WTC11 (cell line): ENCODE measurements around the gene SPAG5. TPM values are rescaled to one million over a fixed set of nuclear protein-coding genes. Genes with fewer than 3 reads are reported as not detected.

ENCODE experiments used
- ATAC-seq: fragments of 200-7000 bp; cut with Tn5 transposase; 2 replicates; pipeline ENCODE4 v1.10.0; 2021; ENCODE audit warnings: mild to moderate bottlenecking, moderate library complexity
- CTCF ChIA-PET: fragments of 300-600 bp; sonication (Branson Sonifier 250); formaldehyde crosslinking; loops from one replicate; lab custom pipeline; 2021; ENCODE audit warnings: antibody characterized with exemption; lab: Charles Lee
- POLR2A ChIA-PET: fragments of 350-600 bp; sonication (Branson Sonifier 250); formaldehyde crosslinking; loops from one replicate; lab custom pipeline; 2021; ENCODE audit warnings: antibody characterized with exemption; lab: Charles Lee
- DNase-seq: peaks from one replicate; pipeline ENCODE4 v3.0.0; 2021; ENCODE audit warnings: low spot score
- H3K27ac Mint-ChIP-seq: 2 replicates; pipeline ENCODE4 v1.8.0; 2021; ENCODE audit warnings: mixed read lengths
- H3K27me3 Mint-ChIP-seq: 2 replicates; pipeline ENCODE4 v1.8.0; 2021; ENCODE audit warnings: low read depth, mild to moderate bottlenecking, moderate library complexity, mixed read lengths
- H3K36me3 Mint-ChIP-seq: 2 replicates; pipeline ENCODE4 v1.8.0; 2021; ENCODE audit warnings: mixed read lengths
- H3K4me1 Mint-ChIP-seq: 2 replicates; pipeline ENCODE4 v1.8.0; 2022; ENCODE audit warnings: mixed read lengths
- H3K4me3 Mint-ChIP-seq: 2 replicates; pipeline ENCODE4 v1.8.0; 2021; ENCODE audit warnings: mild to moderate bottlenecking, moderate library complexity, mixed read lengths
- H3K9me3 Mint-ChIP-seq: 2 replicates; pipeline ENCODE4 v1.8.0; 2021; ENCODE audit warnings: mixed read lengths
- ATF1 ChIP-seq: sonication (generic); formaldehyde crosslinking; IDR thresholded peaks from 2 replicates; pipeline ENCODE4 v1.8.1; 2023; ENCODE audit warnings: mild to moderate bottlenecking, moderate library complexity, missing genetic modification reagents
- ATF2 ChIP-seq: sonication (generic); formaldehyde crosslinking; IDR thresholded peaks from 2 replicates; pipeline ENCODE4 v1.8.1; 2022; ENCODE audit warnings: low read depth, missing genetic modification reagents, borderline replicate concordance
- CREB1 ChIP-seq: sonication (generic); formaldehyde crosslinking; IDR thresholded peaks from 2 replicates; pipeline ENCODE4 v1.8.0; 2023; ENCODE audit warnings: mild to moderate bottlenecking, missing genetic modification reagents
- ESRRA ChIP-seq: sonication (generic); formaldehyde crosslinking; IDR thresholded peaks from 2 replicates; pipeline ENCODE4 v1.8.1; 2022; ENCODE audit warnings: mild to moderate bottlenecking, missing genetic modification reagents, borderline replicate concordance
- HMGA2 ChIP-seq: fragments of 250-450 bp; sonication (Bioruptor Pico); IDR thresholded peaks from 2 replicates; pipeline ENCODE4 v1.4.0; 2021; ENCODE audit warnings: mild to moderate bottlenecking, moderate library complexity
- JAZF1 ChIP-seq: fragments of 250-450 bp; sonication (Bioruptor Pico); IDR thresholded peaks from 2 replicates; pipeline ENCODE4 v1.9.0; 2021; ENCODE audit warnings: moderate library complexity, mild to moderate bottlenecking, inconsistent platforms
- MLX ChIP-seq: sonication (generic); formaldehyde crosslinking; IDR thresholded peaks from 2 replicates; pipeline ENCODE4 v1.8.1; 2023; ENCODE audit warnings: mild to moderate bottlenecking, missing genetic modification reagents, moderate library complexity
- NFATC4 ChIP-seq: fragments of 250-450 bp; sonication (Bioruptor Pico); IDR thresholded peaks from 2 replicates; pipeline ENCODE4 v1.9.0; 2021; ENCODE audit warnings: mild to moderate bottlenecking
- NFYB ChIP-seq: sonication (generic); formaldehyde crosslinking; conservative IDR thresholded peaks from 2 replicates; pipeline ENCODE4 v1.8.0; 2022; ENCODE audit warnings: low read depth, missing genetic modification reagents
- NR1H2 ChIP-seq: sonication (generic); formaldehyde crosslinking; IDR thresholded peaks from 2 replicates; pipeline ENCODE4 v1.9.0; 2021; ENCODE audit warnings: mild to moderate bottlenecking, moderate library complexity, missing genetic modification reagents
- OVOL2 ChIP-seq: fragments of 250-450 bp; sonication (Bioruptor Pico); IDR thresholded peaks from 2 replicates; pipeline ENCODE4 v1.9.0; 2021; ENCODE audit warnings: mild to moderate bottlenecking, borderline replicate concordance
- SP1 ChIP-seq: sonication (generic); formaldehyde crosslinking; conservative IDR thresholded peaks from 2 replicates; pipeline ENCODE4 v1.8.1; 2022; ENCODE audit warnings: missing genetic modification reagents
- TEAD1 ChIP-seq: sonication (generic); formaldehyde crosslinking; IDR thresholded peaks from 2 replicates; pipeline ENCODE4 v1.8.0; 2022; ENCODE audit warnings: mild to moderate bottlenecking, missing genetic modification reagents
- USF2 ChIP-seq: sonication (generic); formaldehyde crosslinking; IDR thresholded peaks from 2 replicates; pipeline ENCODE4 v1.8.1; 2023; ENCODE audit warnings: mild to moderate bottlenecking, missing genetic modification reagents, moderate library complexity
- ZNF219 ChIP-seq: sonication (generic); formaldehyde crosslinking; IDR thresholded peaks from 2 replicates; pipeline ENCODE4 v1.8.0; 2023; ENCODE audit warnings: missing genetic modification reagents, mild to moderate bottlenecking, borderline replicate concordance
- ZNF281 ChIP-seq: sonication (generic); formaldehyde crosslinking; IDR thresholded peaks from 2 replicates; pipeline ENCODE4 v1.8.0; 2023; ENCODE audit warnings: mild to moderate bottlenecking, missing genetic modification reagents
- ZNF416 ChIP-seq: fragments of 250-450 bp; sonication (Bioruptor Pico); IDR thresholded peaks from 2 replicates; pipeline ENCODE4 v1.9.0; 2021; ENCODE audit warnings: mild to moderate bottlenecking, inconsistent platforms
- ZNF423 ChIP-seq: fragments of 250-450 bp; sonication (Bioruptor Pico); IDR thresholded peaks from 2 replicates; pipeline ENCODE4 v2.1.2; 2022; ENCODE audit warnings: mild to moderate bottlenecking, moderate library complexity
- ZNF425 ChIP-seq: fragments of 250-450 bp; sonication (Bioruptor Pico); conservative IDR thresholded peaks from 2 replicates; pipeline ENCODE4 v1.9.0; 2021; ENCODE audit warnings: mild to moderate bottlenecking
- ZNF512 ChIP-seq: sonication (generic); formaldehyde crosslinking; IDR thresholded peaks from 2 replicates; pipeline ENCODE4 v1.8.1; 2022; ENCODE audit warnings: missing genetic modification reagents, borderline replicate concordance
- total RNA-seq: library from RNA; stranded (reverse); gene quantifications from 3 replicates; pipeline ENCODE4 v1.2.3, GENCODE V29; 2021

The SPAG5 gene
- total RNA-seq, 1 experiment from 2014 or later, result 146 TPM

GRCh38 chr17:28540231-28540630, 58.6 kb downstream of the SPAG5 start:
- no peak for DNase-seq
- Mint-ChIP-seq H3K27me3 (no peaks in the 10 kb centered on the region), H3K36me3 (no peaks in the 10 kb centered on the region), H3K9me3 (no peaks in the 10 kb centered on the region), H3K27ac (no peak overlapping the region), H3K4me1 (peaks cover 12% of the 10 kb centered on the region), H3K4me3 (no peak overlapping the region)
- no peak for ATAC-seq
- CTCF ChIA-PET, result interaction anchor here (0.6 to 3.7 kb wide), 7 partner anchors 12 to 173 kb away, joined by 3 to 42 read pairs (median 5); partner anchors contain the start of gene UNC119
- TF ChIP-seq HMGA2 (no peak), ZNF425 (CRISPR knock-in tag) (no peak), ZNF416 (no peak), NFYB (CRISPR knock-in tag) (no peak), ATF2 (CRISPR knock-in tag) (no peak), SP1 (no peak), USF2 (CRISPR knock-in tag) (no peak), ZNF423 (no peak), ZNF512 (no peak), NFATC4 (CRISPR knock-in tag) (no peak), ZNF281 (CRISPR knock-in tag) (no peak), JAZF1 (no peak), ESRRA (CRISPR knock-in tag) (no peak), MLX (no peak), CREB1 (CRISPR knock-in tag) (no peak), ZNF219 (CRISPR knock-in tag) (no peak), TEAD1 (CRISPR knock-in tag) (no peak), ATF1 (CRISPR knock-in tag) (no peak), OVOL2 (no peak), NR1H2 (CRISPR knock-in tag) (no peak)
- POLR2A ChIA-PET, result no interaction called here
